HG02610 (cell line): ENCODE measurements around the gene CEP70.
"Not testable (repeated sequence)": the region's sequence is repeated elsewhere in the genome, so short reads cannot be mapped to it uniquely, and the experiment has no call there.

Source experiments
- ATAC-seq: cut with Tn5 transposase; IDR thresholded peaks from one replicate; pipeline ENCODE4 v1.9.1; 2021; ENCODE audit warnings: mild to moderate bottlenecking, moderate library complexity; ENCODE audit not compliant: unreplicated experiment

The CEP70 gene

GRCh38 chr3:138455801-138456716, 138.0 kb downstream of the CEP70 start:
- no peak for ATAC-seq

- ATAC-seq: not testable (repeated sequence)
These were observed 140.1 kb downstream of the CEP70 start for GRCh38 chr3:138453940-138454339.

GRCh38 chr3:138452436-138452835, 141.6 kb downstream of the CEP70 start:
- no peak for ATAC-seq

GRCh38 chr3:138451595-138452162, 142.4 kb downstream of the CEP70 start:
- ATAC-seq: no peak

GRCh38 chr3:138450704-138451424, 143.2 kb downstream of the CEP70 start:
- ATAC-seq: no peak

- ATAC-seq: no peak
These were observed 143.9 kb downstream of the CEP70 start for GRCh38 chr3:138450181-138450580.

- ATAC-seq: no peak
These were observed 144.6 kb downstream of the CEP70 start for GRCh38 chr3:138449490-138449889.

- no peak for ATAC-seq
These were observed 145.4 kb downstream of the CEP70 start for GRCh38 chr3:138448631-138449030.

- no peak for ATAC-seq
These were observed 148.4 kb downstream of the CEP70 start for GRCh38 chr3:138445654-138446053.

GRCh38 chr3:138445236-138445635, 148.8 kb downstream of the CEP70 start:
- no peak for ATAC-seq
